GM06990 (cell line): ENCODE data around the gene MAN2A2.
"Not testable (repeated sequence)": the region's sequence is repeated elsewhere in the genome, so short reads cannot be mapped to it uniquely, and the experiment has no call there.

ENCODE experiments used
- DNase-seq: peaks from one replicate; pipeline ENCODE4 v3.0.0-alpha.2; 2011; ENCODE audit not compliant: insufficient read length; ENCODE audit errors: extremely low read depth
- H3K27me3 ChIP-seq: replicated peaks from 2 replicates; pipeline ENCODE4 v1.6.0; 2011; ENCODE audit warnings: low read length; ENCODE audit not compliant: control insufficient read depth, insufficient read depth
- H3K36me3 ChIP-seq: 2 replicates; pipeline ENCODE4 v1.5.1; 2011; ENCODE audit warnings: low read length; ENCODE audit not compliant: control insufficient read depth, insufficient read depth
- H3K4me3 ChIP-seq: replicated peaks from 2 replicates; pipeline ENCODE4 v1.5.1; 2011; ENCODE audit warnings: low read depth, mild to moderate bottlenecking, control low read depth, low read length
- TF ChIP-seq, protein P1 (sequence below): IDR thresholded peaks from 2 replicates; pipeline ENCODE4 v1.5.1; 2011; ENCODE audit warnings: low read length, control low read depth, mild to moderate bottlenecking, inconsistent platforms; ENCODE audit not compliant: insufficient read depth, poor library complexity, severe bottlenecking

Gene MAN2A2

DNA sequence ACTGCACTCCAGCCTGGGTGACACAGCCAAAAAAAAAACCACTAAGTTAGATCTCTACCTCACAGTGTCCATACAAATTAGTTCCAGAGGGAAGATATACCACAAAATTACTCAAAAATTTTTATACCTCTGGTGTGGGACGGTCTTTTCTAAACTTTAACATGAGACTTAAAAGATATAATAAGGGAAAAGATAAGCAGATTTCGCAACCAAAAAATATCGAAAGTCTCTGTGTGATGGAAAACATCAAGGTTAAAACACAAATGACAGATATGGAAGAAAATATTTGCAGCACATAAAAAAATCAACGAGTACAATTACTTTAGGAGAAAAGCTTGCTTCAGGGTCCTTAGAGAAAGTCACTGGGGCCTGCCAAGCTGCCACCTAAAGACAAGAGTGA is 18.8 kb downstream of the MAN2A2 start:
- H3K4me3 ChIP-seq: no peak overlapping the region
- no peaks in the 10 kb centered on the region for H3K27me3 ChIP-seq
- TF ChIP-seq, protein P1, sequence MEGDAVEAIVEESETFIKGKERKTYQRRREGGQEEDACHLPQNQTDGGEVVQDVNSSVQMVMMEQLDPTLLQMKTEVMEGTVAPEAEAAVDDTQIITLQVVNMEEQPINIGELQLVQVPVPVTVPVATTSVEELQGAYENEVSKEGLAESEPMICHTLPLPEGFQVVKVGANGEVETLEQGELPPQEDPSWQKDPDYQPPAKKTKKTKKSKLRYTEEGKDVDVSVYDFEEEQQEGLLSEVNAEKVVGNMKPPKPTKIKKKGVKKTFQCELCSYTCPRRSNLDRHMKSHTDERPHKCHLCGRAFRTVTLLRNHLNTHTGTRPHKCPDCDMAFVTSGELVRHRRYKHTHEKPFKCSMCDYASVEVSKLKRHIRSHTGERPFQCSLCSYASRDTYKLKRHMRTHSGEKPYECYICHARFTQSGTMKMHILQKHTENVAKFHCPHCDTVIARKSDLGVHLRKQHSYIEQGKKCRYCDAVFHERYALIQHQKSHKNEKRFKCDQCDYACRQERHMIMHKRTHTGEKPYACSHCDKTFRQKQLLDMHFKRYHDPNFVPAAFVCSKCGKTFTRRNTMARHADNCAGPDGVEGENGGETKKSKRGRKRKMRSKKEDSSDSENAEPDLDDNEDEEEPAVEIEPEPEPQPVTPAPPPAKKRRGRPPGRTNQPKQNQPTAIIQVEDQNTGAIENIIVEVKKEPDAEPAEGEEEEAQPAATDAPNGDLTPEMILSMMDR: no peak
- DNase-seq: no peak
- peaks cover 24% of the 10 kb centered on the region for H3K36me3 ChIP-seq

DNA sequence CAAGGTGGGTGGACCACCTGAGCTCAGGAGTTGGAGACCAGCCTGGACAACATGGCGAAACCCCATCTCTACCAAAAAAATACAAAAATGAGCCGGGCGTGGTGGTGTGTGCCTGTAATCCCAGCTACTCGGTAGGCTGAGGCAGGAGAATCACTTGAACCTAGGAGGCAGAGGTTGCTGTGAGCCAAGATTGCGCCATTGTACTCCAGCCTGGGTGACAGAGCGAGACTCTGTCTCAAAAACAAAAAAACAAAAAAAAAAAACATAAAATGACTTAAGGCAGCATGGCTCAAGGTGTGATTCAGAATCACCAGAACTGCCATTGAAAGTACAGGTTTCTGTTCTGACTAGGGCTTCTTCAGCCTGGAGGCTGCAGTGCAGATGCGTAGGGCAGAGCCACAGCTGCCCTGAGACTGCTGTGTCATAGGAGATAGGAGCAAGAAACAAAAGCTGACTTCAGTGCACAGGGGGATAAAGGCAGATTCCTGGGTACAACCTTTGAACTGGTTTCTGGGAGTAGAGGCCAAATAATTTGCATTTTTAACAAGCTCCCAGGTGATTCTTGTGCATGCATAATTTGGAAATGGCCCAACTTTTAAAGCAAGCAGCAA is 19.7 kb downstream of the MAN2A2 start:
- not testable (repeated sequence) for DNase-seq, H3K27me3 ChIP-seq, H3K4me3 ChIP-seq
- H3K36me3 ChIP-seq: peaks cover 18% of the 10 kb centered on the region

DNA sequence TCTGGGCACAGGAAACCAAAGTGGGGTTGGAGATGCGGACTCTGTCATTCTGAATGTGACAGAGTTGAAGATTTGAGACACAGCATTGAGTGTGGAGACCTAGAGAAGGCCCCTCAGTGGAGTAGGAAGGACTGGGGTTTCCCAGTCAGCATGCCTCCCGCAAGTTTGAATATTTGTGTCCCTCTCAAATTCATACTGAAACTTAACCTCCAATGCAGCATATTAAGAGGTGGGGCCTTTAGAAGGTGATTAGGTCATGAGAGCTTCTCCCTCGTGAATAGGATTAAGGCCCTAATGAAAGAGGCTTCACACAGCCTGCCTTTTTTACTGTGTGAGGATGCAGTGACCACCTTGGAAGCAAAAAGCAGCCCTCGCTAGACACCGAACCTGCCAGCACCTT is 21.3 kb downstream of the MAN2A2 start:
- H3K4me3 ChIP-seq: no peak overlapping the region
- TF ChIP-seq, protein P1: no peak
- H3K36me3 ChIP-seq: peaks cover 10% of the 10 kb centered on the region
- DNase-seq: no peak
- H3K27me3 ChIP-seq: no peaks in the 10 kb centered on the region

DNA sequence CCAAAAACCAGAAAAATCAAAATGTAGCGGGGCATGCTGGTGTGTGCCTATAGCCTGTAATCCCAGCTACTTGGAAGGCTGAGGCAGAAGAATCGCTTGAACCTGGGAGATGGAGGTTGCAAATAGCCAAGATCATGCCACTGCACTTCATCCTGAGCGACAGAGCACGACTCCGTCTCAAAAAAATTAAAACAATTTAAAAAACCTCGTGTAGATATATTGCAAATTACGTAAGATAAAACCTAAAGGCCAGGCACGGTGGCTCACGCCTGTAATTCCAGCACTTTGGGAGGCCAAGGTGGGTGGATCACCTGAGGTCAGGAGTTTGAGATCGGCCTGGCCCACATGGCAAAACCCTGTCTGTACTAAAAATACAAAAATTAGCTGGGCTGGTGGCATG is 23.7 kb downstream of the MAN2A2 start:
- H3K27me3 ChIP-seq, H3K36me3 ChIP-seq, H3K4me3 ChIP-seq, DNase-seq: not testable (repeated sequence)

DNA sequence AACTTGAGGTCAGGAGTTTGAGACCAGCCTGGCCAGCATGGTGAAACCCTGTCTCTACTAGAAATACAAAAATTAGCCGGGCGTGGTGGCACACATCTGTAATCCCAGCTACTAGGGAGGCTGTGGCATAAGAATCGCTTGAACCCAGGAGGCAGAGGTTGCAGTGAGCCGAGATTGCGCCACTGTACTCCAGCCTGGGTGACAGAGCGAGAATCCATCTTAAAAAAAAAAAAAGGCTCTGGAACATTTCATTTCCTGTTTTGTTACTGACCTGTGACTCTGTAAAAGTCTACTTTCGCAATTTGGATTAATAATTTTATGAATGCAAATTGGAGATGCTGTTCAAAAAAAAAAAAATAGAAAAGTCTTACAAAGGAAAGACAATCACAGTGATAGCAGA is 25.0 kb downstream of the MAN2A2 start:
- DNase-seq, H3K36me3 ChIP-seq, H3K4me3 ChIP-seq, H3K27me3 ChIP-seq: not testable (repeated sequence)

DNA sequence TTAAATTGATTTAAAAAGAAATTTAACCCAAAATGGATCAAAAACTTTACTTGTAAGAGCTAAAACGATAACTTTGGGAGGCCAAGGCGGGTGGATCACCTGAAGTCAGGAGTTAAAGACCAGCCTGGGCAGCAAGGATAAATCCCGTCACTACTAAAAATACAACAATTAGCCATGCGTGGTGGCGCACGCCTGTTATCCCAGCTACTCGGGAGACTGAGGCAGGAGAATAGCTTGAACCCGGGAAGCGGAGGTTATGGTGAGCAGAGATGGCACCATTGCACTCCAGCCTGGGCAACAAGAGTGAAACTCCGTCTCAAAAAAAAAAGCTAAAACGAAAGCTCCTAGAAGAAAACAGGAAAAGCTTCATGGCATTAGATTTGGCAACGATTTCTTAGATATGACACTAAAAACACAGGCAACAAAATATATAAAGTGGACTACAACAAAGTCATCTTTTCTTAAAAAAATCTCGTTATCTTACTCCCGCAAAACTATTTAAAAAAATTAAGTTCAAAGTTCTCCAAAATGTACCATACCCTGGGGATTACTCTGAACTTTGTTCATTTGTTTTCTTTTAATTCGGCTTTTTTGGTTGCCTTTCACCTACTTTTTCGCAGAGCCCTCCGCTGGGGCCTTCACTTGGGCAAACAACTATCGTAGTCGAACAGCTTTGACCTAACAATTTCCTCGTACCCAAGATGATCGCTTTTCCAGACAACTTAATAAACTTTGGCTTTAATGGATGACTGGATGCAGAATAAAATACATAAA is 26.3 kb downstream of the MAN2A2 start:
- H3K36me3 ChIP-seq: no peaks in the 10 kb centered on the region
- DNase-seq: no peak
- H3K4me3 ChIP-seq: peak overlapping the region; percentile 82
- no peaks in the 10 kb centered on the region for H3K27me3 ChIP-seq
- TF ChIP-seq, protein P1: no peak

DNA sequence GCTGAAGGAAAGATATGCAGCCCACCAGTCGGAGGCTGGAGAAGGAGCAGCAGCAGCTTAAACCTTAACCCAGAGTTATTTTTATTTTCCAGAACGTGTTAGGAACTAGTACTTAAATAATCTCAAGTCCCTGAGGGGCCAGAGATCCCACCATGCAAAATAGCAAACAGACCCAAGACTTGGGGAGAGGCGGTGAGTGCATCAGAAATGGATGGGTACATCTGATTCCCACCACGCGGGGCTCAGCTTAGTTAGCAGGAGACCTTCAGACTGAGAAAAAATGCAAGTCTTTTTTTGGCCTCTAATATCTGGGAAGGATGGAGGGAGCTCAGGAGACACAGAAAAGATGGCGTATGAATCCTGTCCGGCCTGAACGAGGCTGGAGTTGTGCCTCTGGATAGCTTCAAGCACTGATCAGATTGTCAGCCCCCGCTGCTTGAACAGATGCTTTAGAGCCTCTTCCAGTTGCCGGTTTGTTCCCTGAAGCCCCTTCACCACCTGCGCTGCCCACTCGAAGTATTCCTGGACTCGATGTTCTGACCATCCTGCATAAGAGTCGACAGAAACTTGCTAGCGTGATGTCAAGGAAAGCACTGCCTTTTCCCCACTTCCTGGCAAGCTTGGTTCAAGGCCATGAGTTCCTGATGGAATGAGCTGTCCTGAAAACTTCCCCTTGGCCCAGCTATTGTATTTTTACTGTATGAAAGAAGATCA is 27.9 kb downstream of the MAN2A2 start:
- TF ChIP-seq, protein P1: no peak
- DNase-seq: peak; percentile 41
- Histone ChIP-seq H3K36me3 (no peaks in the 10 kb centered on the region), H3K27me3 (no peaks in the 10 kb centered on the region), H3K4me3 (peak overlapping the region; percentile 82)
